ENCODE results near the gene NFYA. TPM values are rescaled to one million over a fixed set of nuclear protein-coding genes. Genes with fewer than 3 reads are reported as not detected.

NFYA gene
- polyA plus RNA-seq, 1 donor, result 23.5 TPM

DNA sequence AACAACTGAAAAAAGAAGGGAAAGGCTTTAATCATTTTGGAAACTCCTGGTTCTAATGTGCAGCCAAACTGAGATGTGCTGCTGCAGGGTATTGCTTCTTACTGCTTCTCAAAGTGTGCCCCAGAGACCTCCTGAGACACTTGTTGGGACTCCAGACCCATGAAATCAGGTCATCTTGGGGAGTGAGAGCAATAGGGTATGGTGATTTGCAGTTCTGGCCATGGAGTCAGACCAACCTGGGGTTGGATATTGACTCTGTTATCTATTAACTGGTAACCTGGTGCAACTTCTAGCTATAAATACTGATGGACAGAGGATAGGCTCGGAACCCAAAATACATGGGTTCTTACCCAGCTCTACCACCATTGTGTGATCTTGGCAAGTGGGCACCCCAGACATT lies 26.7 kb upstream of the NFYA start:
- DNase-seq (ENCODE audit: low read depth), result no peak

DNA sequence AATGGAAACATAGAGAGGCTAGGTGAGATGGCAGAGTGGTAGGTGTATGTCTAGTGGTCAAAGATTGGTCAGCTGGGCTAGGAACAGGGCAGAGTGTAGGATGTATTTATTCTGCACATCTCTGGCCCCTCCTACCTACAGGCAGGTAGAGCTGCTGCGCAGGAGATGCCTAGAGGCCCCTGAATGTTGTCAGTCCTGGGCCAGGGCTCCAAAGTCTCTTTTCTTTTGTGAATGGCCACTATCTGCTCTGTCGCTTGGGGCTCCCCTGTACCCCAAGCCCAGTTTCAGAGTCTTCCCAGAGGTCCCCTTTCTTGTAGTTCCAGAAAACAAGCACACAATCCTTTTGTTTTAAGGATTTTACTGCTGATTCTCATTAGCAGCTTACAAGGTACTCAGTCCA lies 25.5 kb upstream of the NFYA start:
- DNase-seq (ENCODE audit: low read depth), result no peak

- DNase-seq (ENCODE audit: low read depth), result no peak
Measured at GRCh38 chr6:41047745-41048732, 24.7 kb upstream of the NFYA start.

DNA sequence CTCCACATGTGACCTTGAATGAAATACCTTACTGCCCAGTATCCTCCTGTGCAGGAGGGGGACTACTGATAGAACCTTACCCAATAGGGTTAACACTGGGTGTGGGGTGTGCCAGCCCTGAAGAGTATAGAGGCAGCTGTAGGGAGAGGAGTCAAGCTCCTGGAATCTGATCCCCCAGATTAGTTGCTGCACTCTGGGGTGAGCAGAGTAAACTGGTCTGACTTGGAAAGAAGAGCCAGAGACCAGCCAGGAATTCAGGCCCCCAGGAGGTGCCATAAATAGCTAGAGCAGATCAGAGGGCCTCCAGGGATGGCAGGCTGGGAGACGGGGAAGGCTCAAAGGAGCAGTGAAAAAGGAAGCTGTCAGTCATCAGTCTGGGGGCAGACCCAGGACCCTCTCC lies 23.3 kb upstream of the NFYA start:
- no peak for DNase-seq (ENCODE audit: low read depth)

DNA sequence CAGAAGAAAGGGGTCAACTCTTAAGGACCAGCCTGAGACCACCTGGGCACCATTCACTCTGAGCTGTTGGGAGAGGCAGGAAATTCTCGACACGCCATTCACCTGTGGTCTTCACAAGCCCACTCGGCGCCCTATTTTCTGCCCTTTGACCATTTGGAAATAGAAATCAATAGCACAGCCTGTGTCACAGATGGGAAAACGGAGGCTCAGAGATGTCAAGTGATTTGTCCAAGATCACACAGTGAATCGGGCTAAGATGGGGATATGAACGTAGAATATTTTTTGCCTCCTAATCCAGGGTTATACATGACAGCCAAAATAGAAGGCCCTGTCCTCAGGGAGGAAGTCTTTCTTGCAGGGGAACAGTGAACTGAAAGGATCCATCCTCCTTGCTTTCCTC lies 22.8 kb upstream of the NFYA start:
- DNase-seq (ENCODE audit: low read depth), result no peak

DNA sequence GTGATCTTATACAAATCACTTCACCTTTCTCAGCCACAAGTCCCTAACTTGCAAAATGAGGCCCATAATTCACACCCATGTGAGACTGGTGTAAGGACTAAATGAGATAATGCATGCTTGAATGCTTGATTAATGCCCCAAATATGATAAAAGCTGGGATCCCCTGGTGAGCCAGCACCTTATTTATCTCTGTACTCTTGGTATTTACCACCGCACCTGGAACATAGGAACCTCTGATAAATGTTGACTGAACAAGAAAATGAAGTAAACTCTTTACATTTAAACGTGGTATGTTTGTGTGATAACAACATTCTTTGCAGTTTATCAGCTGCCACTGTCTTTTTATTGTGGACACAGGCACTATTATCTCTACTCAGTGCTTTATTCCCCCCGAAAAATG lies 22.2 kb upstream of the NFYA start:
- DNase-seq (ENCODE audit: low read depth), result no peak

- DNase-seq (ENCODE audit: low read depth), result no peak
Measured at GRCh38 chr6:41051873-41052272, 20.9 kb upstream of the NFYA start.

DNA sequence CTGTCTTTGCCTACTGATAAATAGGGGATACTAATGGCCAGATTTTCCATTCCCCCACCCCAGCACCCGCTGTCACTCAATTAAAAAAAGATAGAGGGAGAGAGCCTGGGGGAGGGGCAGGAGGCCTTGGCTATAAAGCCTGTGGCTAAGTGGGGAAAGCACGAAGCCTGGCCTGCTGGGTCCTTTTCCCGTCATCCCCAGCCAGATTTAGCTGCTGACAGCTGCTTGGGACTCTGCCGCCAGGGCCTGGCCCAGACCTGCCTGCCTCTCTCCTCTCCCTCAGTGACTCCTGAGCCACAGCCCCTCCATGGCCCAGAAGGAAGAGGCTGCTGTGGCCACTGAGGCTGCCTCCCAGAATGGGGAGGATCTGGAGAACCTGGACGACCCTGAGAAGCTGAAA lies 19.7 kb upstream of the NFYA start, which contains the start of gene APOBEC2:
APOBEC2 (plus strand) TSS at position 162 of the 400 bp plus-strand sequence; CDS start at position 308, 146 bp downstream.
- DNase-seq (ENCODE audit: low read depth), result no peak

GRCh38 chr6:41054511-41054910 lies 18.3 kb upstream of the NFYA start:
- no peak for DNase-seq (ENCODE audit: low read depth)

GRCh38 chr6:41055149-41055548 lies 17.6 kb upstream of the NFYA start:
- no peak for DNase-seq (ENCODE audit: low read depth)

DNA sequence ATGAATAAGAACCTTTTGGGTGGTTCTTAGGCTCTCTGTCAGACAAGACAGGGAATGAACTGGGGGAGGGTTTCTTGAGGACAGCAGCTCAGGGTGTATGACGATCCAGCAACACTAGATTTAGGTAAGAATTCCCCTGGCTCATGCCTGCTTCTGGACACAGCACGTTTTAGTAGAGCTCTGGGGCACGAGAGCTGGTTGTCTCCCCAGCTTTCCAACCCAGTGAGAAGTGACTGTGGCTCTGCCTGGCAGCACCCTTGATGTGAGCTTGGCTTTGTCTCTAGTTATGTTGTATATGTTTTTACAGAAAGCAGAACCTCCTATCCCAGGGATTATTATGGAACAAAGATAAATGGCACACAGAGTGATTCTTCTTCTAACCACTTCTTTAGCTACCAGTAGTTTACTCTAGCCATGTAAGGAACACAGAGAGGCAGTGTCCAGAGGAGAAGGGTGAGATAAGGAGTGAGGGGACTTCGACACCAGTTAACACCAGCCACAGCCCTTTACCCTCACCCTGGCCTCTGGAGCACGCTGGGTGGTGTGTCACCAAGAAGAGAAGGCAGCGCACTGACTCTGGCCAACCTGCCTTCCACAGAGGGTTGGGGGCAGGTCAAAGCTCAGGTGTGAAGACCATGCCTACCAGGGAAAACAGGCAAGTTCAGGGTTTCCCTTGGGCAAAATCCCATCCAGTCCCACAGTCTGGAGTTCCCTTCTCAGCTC lies 15.8 kb upstream of the NFYA start:
- DNase-seq (ENCODE audit: low read depth), result no peak

DNA sequence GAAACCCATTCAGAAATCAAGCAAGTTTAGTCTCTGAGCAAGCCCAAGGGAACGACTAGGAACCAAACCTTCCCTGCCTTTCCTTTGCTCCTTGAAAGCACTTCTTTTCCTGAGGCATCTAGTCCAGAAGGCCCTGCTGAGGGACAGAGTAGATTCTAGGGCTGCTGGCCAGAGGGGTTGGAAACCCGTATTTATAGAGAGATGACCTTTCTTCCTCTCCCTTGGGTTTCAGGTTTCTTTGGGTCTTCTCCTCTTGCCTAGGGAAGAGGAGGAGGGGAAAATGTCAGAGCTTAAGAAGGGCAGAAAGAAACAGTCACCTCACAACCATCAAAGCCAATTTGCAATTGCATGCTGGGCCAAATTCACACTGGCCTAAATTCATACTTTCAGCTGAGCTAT lies 14.0 kb upstream of the NFYA start:
- DNase-seq (ENCODE audit: low read depth), result no peak

DNA sequence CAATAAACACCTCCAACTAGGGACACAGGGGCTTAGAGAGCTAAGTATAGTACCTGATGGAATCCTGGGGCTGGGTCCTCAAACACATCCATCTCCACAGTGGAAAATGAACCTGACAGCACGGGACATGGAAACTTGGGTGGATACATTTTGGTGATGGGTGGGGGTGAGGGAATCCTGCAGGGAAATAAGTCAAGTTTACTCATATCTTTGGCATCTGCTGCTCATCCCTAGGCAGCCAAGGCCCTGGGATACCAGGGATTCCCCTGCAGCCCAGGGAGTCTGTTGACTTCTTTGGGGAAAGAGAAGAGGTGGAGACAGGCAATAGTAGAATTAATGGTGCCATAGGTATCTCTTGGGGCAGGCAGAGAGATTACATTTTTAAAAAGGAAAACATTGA lies 13.2 kb upstream of the NFYA start:
- DNase-seq (ENCODE audit: low read depth), result no peak

- no peak for DNase-seq (ENCODE audit: low read depth)
Measured at GRCh38 chr6:41061196-41061726, 11.5 kb upstream of the NFYA start.

GRCh38 chr6:41062056-41062455 lies 10.7 kb upstream of the NFYA start:
- no peak for DNase-seq (ENCODE audit: low read depth)

DNA sequence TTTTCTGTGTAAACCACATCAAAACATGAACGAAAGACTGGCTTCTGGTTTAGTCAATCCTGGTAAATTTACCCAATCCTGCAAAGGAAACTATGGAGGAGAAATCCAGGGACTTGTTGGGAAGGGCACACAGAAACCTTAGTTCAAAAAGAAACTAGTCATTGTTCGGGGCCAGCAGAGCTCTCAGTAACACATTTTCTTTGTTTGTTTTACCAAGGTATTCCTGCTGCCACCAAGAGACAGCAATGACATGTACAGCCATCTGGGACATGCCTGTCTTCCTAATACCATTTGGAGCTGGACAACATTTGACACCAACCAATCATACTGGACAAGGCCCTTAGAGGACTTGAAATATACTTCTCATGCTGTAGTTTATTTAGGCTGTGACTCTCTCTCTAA lies 8.9 kb upstream of the NFYA start:
- no peak for DNase-seq (ENCODE audit: low read depth)

GRCh38 chr6:41064841-41065240 lies 7.9 kb upstream of the NFYA start:
- DNase-seq (ENCODE audit: low read depth), result no peak

GRCh38 chr6:41065550-41066026 lies 7.2 kb upstream of the NFYA start:
- no peak for DNase-seq (ENCODE audit: low read depth)

GRCh38 chr6:41066867-41067304 lies 5.9 kb upstream of the NFYA start:
- DNase-seq (ENCODE audit: low read depth), result peak; percentile 72

- DNase-seq (ENCODE audit: low read depth), result peak; percentile 86
Measured at GRCh38 chr6:41071501-41071922, 1.3 kb upstream of the NFYA start.

DNA sequence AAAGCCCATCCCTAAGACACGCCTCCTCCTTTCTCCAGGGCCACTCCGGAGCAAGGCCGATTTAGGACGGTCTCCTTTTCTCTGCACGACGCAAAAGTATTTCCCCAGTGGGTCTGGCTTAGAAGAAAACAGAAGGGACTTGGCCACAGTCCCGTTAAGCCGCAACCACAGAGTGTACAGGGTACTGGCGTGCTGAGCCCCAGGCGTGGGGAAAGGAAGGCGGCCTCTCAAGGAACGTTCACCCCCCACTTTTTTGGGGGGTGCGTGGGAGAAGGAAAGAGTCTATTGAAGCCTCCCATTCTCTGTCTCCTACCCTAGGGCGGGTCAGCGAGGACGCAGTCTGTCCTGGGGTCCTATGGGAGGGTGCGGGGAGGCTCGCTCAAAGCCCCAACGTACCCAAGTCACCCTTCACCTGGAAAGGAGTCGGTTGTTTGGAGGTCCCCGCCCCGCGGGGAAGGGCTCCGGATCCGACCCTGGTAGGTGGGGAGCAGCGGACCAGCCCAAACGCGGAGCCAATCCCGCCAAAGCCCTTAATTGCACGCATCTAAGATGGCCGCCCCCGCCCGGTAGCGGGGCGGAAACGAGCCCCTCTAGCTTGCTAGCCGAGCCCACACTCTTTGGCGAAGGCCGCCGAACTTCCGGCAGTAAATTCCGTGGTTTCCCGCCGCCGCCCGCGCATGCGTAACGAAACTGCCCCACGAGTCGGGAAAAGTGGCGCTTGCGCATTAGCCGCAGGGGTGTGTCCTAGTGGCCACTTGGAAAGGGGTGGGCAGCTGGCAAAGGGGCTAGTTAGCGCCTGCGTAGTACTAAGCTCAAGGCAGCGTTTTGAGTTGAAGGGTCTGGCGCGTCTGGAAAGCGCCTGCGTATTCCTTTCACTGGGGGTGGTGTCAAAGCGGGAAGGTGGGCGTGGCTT lies 595 bp upstream of the NFYA start, which contains the start of gene OARD1:
OARD1 (minus strand) TSS at position 434 of the 913 bp plus-strand sequence. CDS start 722 bp downstream, outside the sequence.
- peak; percentile 98 for DNase-seq (ENCODE audit: low read depth)

All from forelimb muscle (tissue), 1 donor.